A673 (cell line): ENCODE measurements around the gene MRPL1. TPM values are rescaled to one million over a fixed set of nuclear protein-coding genes. Genes with fewer than 3 reads are reported as not detected.

Experiments
- BruUV-seq: library from RNA; stranded (reverse); fragments of 400-500 nt; replicated peaks from 2 replicates; lab custom pipeline; 2021; lab: Mats Ljungman, UMichigan
- CTCF ChIA-PET: fragments of 300-600 bp; sonication (Branson Sonifier 250); formaldehyde crosslinking; loops from one replicate; lab custom pipeline; 2022; ENCODE audit warnings: antibody characterized with exemption; lab: Charles Lee
- POLR2A ChIA-PET: fragments of 300-600 bp; sonication (Branson Sonifier 250); formaldehyde crosslinking; loops from one replicate; lab custom pipeline; 2022; ENCODE audit warnings: antibody characterized with exemption; ENCODE audit not compliant: low non-redundant PET; lab: Charles Lee
- DNase-seq: peaks from one replicate; pipeline ENCODE4 v3.0.0-alpha.2; 2015; ENCODE audit warnings: low spot score
- H3K27ac ChIP-seq: fragments of 200-600 bp; sonication (generic); 2 replicates; pipeline ENCODE4 v1.5.1; 2016; ENCODE audit warnings: mixed run types, low read depth, mild to moderate bottlenecking, mixed read lengths, antibody characterized with exemption, low read length; ENCODE audit not compliant: poor library complexity, severe bottlenecking
- H3K27me3 ChIP-seq: fragments of 200-600 bp; sonication (generic); replicated peaks from 2 replicates; pipeline ENCODE4 v1.6.1; 2017; ENCODE audit warnings: mixed run types, low read depth, mild to moderate bottlenecking, mixed read lengths, antibody characterized with exemption, low read length; ENCODE audit not compliant: insufficient read depth, poor library complexity
- H3K36me3 ChIP-seq: fragments of 200-600 bp; sonication (generic); 2 replicates; pipeline ENCODE4 v1.6.1; 2016; ENCODE audit warnings: mixed run types, mild to moderate bottlenecking, mixed read lengths, antibody characterized with exemption, low read length; ENCODE audit not compliant: insufficient read depth, poor library complexity, severe bottlenecking
- H3K4me1 ChIP-seq: fragments of 200-600 bp; sonication (generic); 2 replicates; pipeline ENCODE4 v1.6.1; 2017; ENCODE audit warnings: mixed run types, mild to moderate bottlenecking, mixed read lengths, antibody characterized with exemption, low read length; ENCODE audit not compliant: insufficient read depth, poor library complexity, severe bottlenecking
- H3K4me3 ChIP-seq: fragments of 200-600 bp; sonication (generic); 2 replicates; pipeline ENCODE4 v1.5.1; 2016; ENCODE audit warnings: low read depth, mixed run types, mild to moderate bottlenecking, mixed read lengths, low read length; ENCODE audit not compliant: poor library complexity, severe bottlenecking
- H3K9me3 ChIP-seq: fragments of 200-600 bp; sonication (generic); 2 replicates; pipeline ENCODE4 v1.6.1; 2016; ENCODE audit warnings: mixed run types, low read depth, mild to moderate bottlenecking, mixed read lengths, antibody characterized with exemption, low read length; ENCODE audit not compliant: poor library complexity, severe bottlenecking
- EZH2 ChIP-seq: fragments of 200-600 bp; sonication (generic); IDR thresholded peaks from 2 replicates; pipeline ENCODE4 v1.6.1; 2017; ENCODE audit warnings: borderline replicate concordance, low read depth, mild to moderate bottlenecking, mixed read lengths, antibody characterized with exemption, low read length; ENCODE audit not compliant: poor library complexity, severe bottlenecking
- intact Hi-C: fragments of 100-400 bp; cut with micrococcal nuclease; formaldehyde crosslinking; loops from one replicate; pipeline ENCODE4 v1.10.0; 2022; ENCODE audit not compliant: unreplicated experiment
- total RNA-seq: library from RNA; stranded (reverse); gene quantifications from 2 replicates; pipeline ENCODE4 v1.2.3, GENCODE V29; 2021
- TF ChIP-seq, protein P1 (sequence below): fragments of 300-800, 200-600 bp; sonication (generic); conservative IDR thresholded peaks from 2 replicates; pipeline ENCODE4 v1.5.1; 2017; ENCODE audit warnings: low read depth, mild to moderate bottlenecking, antibody characterized with exemption, low read length, moderate library complexity, mixed read lengths

MRPL1 gene
- total RNA-seq, 1 experiment from 2014 or later: 32.2 TPM

- ChIA-PET POLR2A (no interaction called here), CTCF (no interaction called here)
- peak overlapping the region; percentile 74 for H3K4me3 ChIP-seq
- DNase-seq: peak; percentile 10
- no TSS peak for BruUV-seq
- TF ChIP-seq EZH2: no peak
- TF ChIP-seq, protein P1, sequence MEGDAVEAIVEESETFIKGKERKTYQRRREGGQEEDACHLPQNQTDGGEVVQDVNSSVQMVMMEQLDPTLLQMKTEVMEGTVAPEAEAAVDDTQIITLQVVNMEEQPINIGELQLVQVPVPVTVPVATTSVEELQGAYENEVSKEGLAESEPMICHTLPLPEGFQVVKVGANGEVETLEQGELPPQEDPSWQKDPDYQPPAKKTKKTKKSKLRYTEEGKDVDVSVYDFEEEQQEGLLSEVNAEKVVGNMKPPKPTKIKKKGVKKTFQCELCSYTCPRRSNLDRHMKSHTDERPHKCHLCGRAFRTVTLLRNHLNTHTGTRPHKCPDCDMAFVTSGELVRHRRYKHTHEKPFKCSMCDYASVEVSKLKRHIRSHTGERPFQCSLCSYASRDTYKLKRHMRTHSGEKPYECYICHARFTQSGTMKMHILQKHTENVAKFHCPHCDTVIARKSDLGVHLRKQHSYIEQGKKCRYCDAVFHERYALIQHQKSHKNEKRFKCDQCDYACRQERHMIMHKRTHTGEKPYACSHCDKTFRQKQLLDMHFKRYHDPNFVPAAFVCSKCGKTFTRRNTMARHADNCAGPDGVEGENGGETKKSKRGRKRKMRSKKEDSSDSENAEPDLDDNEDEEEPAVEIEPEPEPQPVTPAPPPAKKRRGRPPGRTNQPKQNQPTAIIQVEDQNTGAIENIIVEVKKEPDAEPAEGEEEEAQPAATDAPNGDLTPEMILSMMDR: no peak
- H3K4me1 ChIP-seq: peaks cover 6% of the 10 kb centered on the region
- intact Hi-C loops: no loop called here
- H3K27me3 ChIP-seq: no peaks in the 10 kb centered on the region
- no peaks in the 10 kb centered on the region for H3K36me3 ChIP-seq
- H3K9me3 ChIP-seq: no peaks in the 10 kb centered on the region
- H3K27ac ChIP-seq: peak overlapping the region; percentile 85
Measured at GRCh38 chr4:77819404-77819842, 43.2 kb upstream of the MRPL1 start.

- peak overlapping the region; percentile 85 for H3K27ac ChIP-seq
- no peaks in the 10 kb centered on the region for H3K36me3 ChIP-seq
- ChIA-PET CTCF (no interaction called here), POLR2A (no interaction called here)
- H3K4me3 ChIP-seq: peak overlapping the region; percentile 74
- no TSS peak for BruUV-seq
- no peaks in the 10 kb centered on the region for H3K27me3 ChIP-seq
- intact Hi-C loops: no loop called here
- no peak for TF ChIP-seq EZH2
- TF ChIP-seq, protein P1: 0 out of 2 replicates have a peak, but pooled peaks have one; percentile 7
- H3K4me1 ChIP-seq: peaks cover 6% of the 10 kb centered on the region
- no peaks in the 10 kb centered on the region for H3K9me3 ChIP-seq
- DNase-seq: peak; percentile 84
Measured at GRCh38 chr4:77819843-77820648, 42.6 kb upstream of the MRPL1 start.

DNA sequence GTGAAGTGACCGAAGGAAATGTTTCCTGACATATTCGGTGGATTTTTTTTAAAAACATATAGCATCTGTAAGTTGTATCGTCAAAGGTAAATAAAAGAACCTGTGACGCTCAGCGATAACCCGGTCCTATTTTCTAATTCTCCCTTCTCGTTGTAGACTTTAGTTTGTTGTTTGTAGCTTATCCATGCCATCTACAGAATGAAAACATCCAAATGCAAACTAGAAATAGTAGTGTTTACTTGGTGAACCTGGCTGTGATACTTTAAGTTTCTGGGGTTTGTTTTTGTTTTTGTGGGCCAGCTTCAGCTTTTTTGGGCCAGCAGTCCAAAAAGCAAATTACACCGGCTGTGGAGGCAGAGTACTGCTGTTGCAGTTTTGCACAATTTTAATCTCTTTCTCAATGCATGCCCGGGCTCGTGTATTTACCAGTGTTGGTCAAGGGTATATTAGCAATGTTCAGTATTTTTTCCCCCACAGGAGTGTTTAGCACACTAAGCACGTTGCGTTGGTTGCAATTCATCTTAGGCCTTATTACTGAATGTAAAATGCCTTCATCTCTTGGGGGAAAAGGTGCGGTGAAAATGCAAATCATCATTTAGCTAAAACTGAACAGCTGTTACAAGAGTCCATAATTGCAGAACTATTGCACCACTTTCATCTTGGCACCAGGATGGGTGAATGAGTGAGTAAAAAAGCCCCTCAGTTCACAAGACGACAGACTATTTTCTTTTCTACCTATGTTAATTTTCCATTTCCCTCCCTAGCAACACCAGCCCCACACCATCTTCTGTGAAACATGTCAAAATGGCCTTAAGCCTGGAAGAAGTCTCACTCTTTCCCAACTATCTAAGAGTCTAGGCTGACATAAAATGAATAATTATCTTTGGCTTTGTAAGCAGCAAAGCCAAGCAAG lies 41.7 kb upstream of the MRPL1 start:
- ChIA-PET POLR2A (no interaction called here), CTCF (no interaction called here)
- DNase-seq: no peak
- H3K27me3 ChIP-seq: no peaks in the 10 kb centered on the region
- BruUV-seq: no TSS peak
- peak overlapping the region; percentile 85 for H3K27ac ChIP-seq
- peaks cover 6% of the 10 kb centered on the region for H3K4me1 ChIP-seq
- no peaks in the 10 kb centered on the region for H3K9me3 ChIP-seq
- no peaks in the 10 kb centered on the region for H3K36me3 ChIP-seq
- TF ChIP-seq, protein P1: no peak
- H3K4me3 ChIP-seq: peak overlapping the region; percentile 74
- intact Hi-C loops: no loop called here
